Measurements from ENCODE around the gene SARDH. TPM values are rescaled to one million over a fixed set of nuclear protein-coding genes. Genes with fewer than 3 reads are reported as not detected.
"Not testable (repeated sequence)": the region's sequence is repeated elsewhere in the genome, so short reads cannot be mapped to it uniquely, and the experiment has no call there.

Gene SARDH
- total and polyA plus RNA-seq, 4 donors: 0.84 to 3.0 (median 2.0) TPM; not detected in 1

- ATAC-seq (ENCODE audit: low FRiP score): no peak
- 31 to 39% methylated on average over 24 of the region's 24 CpGs for WGBS, 2 donors
- H3K9me3 ChIP-seq (ENCODE audit: control insufficient read depth, low read length): no peaks in the 10 kb centered on the region
- intact Hi-C loops (cut with DNase I): no loop called here
- H3K27ac ChIP-seq (ENCODE audit: low read depth in 1 of 2, low read length in 2 of 2): no peak overlapping the region
- no peak overlapping the region for H3K4me3 ChIP-seq (ENCODE audit: low read length in 2 of 2)
- no peaks in the 10 kb centered on the region for H3K27me3 ChIP-seq (ENCODE audit: control insufficient read depth in 1 of 2, insufficient read depth in 2 of 2, low read length in 1 of 2)
- H3K4me1 ChIP-seq (ENCODE audit: control insufficient read depth in 1 of 2, insufficient read depth in 2 of 2, low read length in 2 of 2): no peaks in the 10 kb centered on the region
- DNase-seq: no peak
- H3K36me3 ChIP-seq (ENCODE audit: control insufficient read depth in 1 of 2, insufficient read depth in 2 of 2, low read length in 1 of 2): no peaks in the 10 kb centered on the region
Observed at GRCh38 chr9:133634081-133634691, 104.0 kb downstream of the SARDH start.

- no peak for ATAC-seq (ENCODE audit: low FRiP score)
- intact Hi-C loops (cut with DNase I): no loop called here
- DNase-seq: no peak
- H3K27me3 ChIP-seq (ENCODE audit: control insufficient read depth in 1 of 2, insufficient read depth in 2 of 2, low read length in 1 of 2): no peaks in the 10 kb centered on the region
- H3K36me3 ChIP-seq (ENCODE audit: control insufficient read depth in 1 of 2, insufficient read depth in 2 of 2, low read length in 1 of 2): no peaks in the 10 kb centered on the region
- no peak overlapping the region for H3K27ac ChIP-seq (ENCODE audit: low read depth in 1 of 2, low read length in 2 of 2)
- H3K9me3 ChIP-seq (ENCODE audit: control insufficient read depth, low read length): no peaks in the 10 kb centered on the region
- H3K4me3 ChIP-seq (ENCODE audit: low read length in 2 of 2): no peak overlapping the region
- 47 to 51% methylated on average over 8 of the region's 8 CpGs for WGBS, 2 donors
- H3K4me1 ChIP-seq (ENCODE audit: control insufficient read depth in 1 of 2, insufficient read depth in 2 of 2, low read length in 2 of 2): no peaks in the 10 kb centered on the region
Observed at GRCh38 chr9:133633681-133634080, 104.5 kb downstream of the SARDH start.

- intact Hi-C loops (cut with DNase I): no loop called here
- H3K4me1 ChIP-seq (ENCODE audit: control insufficient read depth in 1 of 2, insufficient read depth in 2 of 2, low read length in 2 of 2): no peaks in the 10 kb centered on the region
- DNase-seq (no peak), ATAC-seq (ENCODE audit: low FRiP score) (no peak)
- 53 to 58% methylated on average over 27 of the region's 27 CpGs for WGBS, 2 donors
- H3K36me3 ChIP-seq (ENCODE audit: control insufficient read depth in 1 of 2, insufficient read depth in 2 of 2, low read length in 1 of 2): no peaks in the 10 kb centered on the region
- no peaks in the 10 kb centered on the region for H3K9me3 ChIP-seq (ENCODE audit: control insufficient read depth, low read length)
- no peak overlapping the region for H3K4me3 ChIP-seq (ENCODE audit: low read length in 2 of 2)
- H3K27ac ChIP-seq (ENCODE audit: low read depth in 1 of 2, low read length in 2 of 2): no peak overlapping the region
- H3K27me3 ChIP-seq (ENCODE audit: control insufficient read depth in 1 of 2, insufficient read depth in 2 of 2, low read length in 1 of 2): no peaks in the 10 kb centered on the region
Observed at GRCh38 chr9:133632806-133633680, 105.1 kb downstream of the SARDH start.

GRCh38 chr9:133631111-133631510, 107.0 kb downstream of the SARDH start:
- Histone ChIP-seq H3K36me3 (ENCODE audit: control insufficient read depth in 1 of 2, insufficient read depth in 2 of 2, low read length in 1 of 2) (no peaks in the 10 kb centered on the region), H3K4me1 (ENCODE audit: control insufficient read depth in 1 of 2, insufficient read depth in 2 of 2, low read length in 2 of 2) (no peaks in the 10 kb centered on the region), H3K4me3 (ENCODE audit: low read length in 2 of 2) (no peak overlapping the region), H3K27me3 (ENCODE audit: control insufficient read depth in 1 of 2, insufficient read depth in 2 of 2, low read length in 1 of 2) (no peaks in the 10 kb centered on the region), H3K9me3 (ENCODE audit: control insufficient read depth, low read length) (no peaks in the 10 kb centered on the region), H3K27ac (ENCODE audit: low read depth in 1 of 2, low read length in 2 of 2) (no peak overlapping the region)
- intact Hi-C loops (cut with DNase I): no loop called here
- 91 to 92% methylated on average over 12 of the region's 12 CpGs for WGBS, 2 donors
- no peak for DNase-seq
- ATAC-seq (ENCODE audit: low FRiP score): no peak

GRCh38 chr9:133629221-133630110, 108.7 kb downstream of the SARDH start:
- H3K36me3 ChIP-seq (ENCODE audit: control insufficient read depth in 1 of 2, insufficient read depth in 2 of 2, low read length in 1 of 2): no peaks in the 10 kb centered on the region
- H3K27me3 ChIP-seq (ENCODE audit: control insufficient read depth in 1 of 2, insufficient read depth in 2 of 2, low read length in 1 of 2): no peaks in the 10 kb centered on the region
- no peak for DNase-seq
- no peaks in the 10 kb centered on the region for H3K4me1 ChIP-seq (ENCODE audit: control insufficient read depth in 1 of 2, insufficient read depth in 2 of 2, low read length in 2 of 2)
- intact Hi-C loops (cut with DNase I): no loop called here
- ATAC-seq (ENCODE audit: low FRiP score): no peak
- H3K27ac ChIP-seq (ENCODE audit: low read depth in 1 of 2, low read length in 2 of 2): no peak overlapping the region
- WGBS, 2 donors: 87 to 89% methylated on average over 23 of the region's 23 CpGs
- H3K4me3 ChIP-seq (ENCODE audit: low read length in 2 of 2): no peak overlapping the region
- peaks cover 6% of the 10 kb centered on the region for H3K9me3 ChIP-seq (ENCODE audit: control insufficient read depth, low read length)

- Histone ChIP-seq H3K27ac (ENCODE audit: low read depth in 1 of 2, low read length in 2 of 2) (no peak overlapping the region), H3K4me1 (ENCODE audit: control insufficient read depth in 1 of 2, insufficient read depth in 2 of 2, low read length in 2 of 2) (no peaks in the 10 kb centered on the region), H3K4me3 (ENCODE audit: low read length in 2 of 2) (no peak overlapping the region), H3K36me3 (ENCODE audit: control insufficient read depth in 1 of 2, insufficient read depth in 2 of 2, low read length in 1 of 2) (no peaks in the 10 kb centered on the region), H3K9me3 (ENCODE audit: control insufficient read depth, low read length) (peaks cover 6% of the 10 kb centered on the region), H3K27me3 (ENCODE audit: control insufficient read depth in 1 of 2, insufficient read depth in 2 of 2, low read length in 1 of 2) (no peaks in the 10 kb centered on the region)
- intact Hi-C loops (cut with DNase I): no loop called here
- 75 to 76% methylated on average over 8 of the region's 8 CpGs for WGBS, 2 donors
- ATAC-seq (ENCODE audit: low FRiP score): no peak
- no peak for DNase-seq
Observed at GRCh38 chr9:133628766-133629165, 109.4 kb downstream of the SARDH start.

GRCh38 chr9:133627341-133627740, 110.8 kb downstream of the SARDH start:
- H3K4me1 ChIP-seq (ENCODE audit: control insufficient read depth in 1 of 2, insufficient read depth in 2 of 2, low read length in 2 of 2): no peaks in the 10 kb centered on the region
- DNase-seq (no peak), ATAC-seq (ENCODE audit: low FRiP score) (no peak)
- H3K4me3 ChIP-seq (ENCODE audit: low read length in 2 of 2): no peak overlapping the region
- H3K36me3 ChIP-seq (ENCODE audit: control insufficient read depth in 1 of 2, insufficient read depth in 2 of 2, low read length in 1 of 2): no peaks in the 10 kb centered on the region
- no peak overlapping the region for H3K27ac ChIP-seq (ENCODE audit: low read depth in 1 of 2, low read length in 2 of 2)
- no peaks in the 10 kb centered on the region for H3K27me3 ChIP-seq (ENCODE audit: control insufficient read depth in 1 of 2, insufficient read depth in 2 of 2, low read length in 1 of 2)
- 75% methylated on average over 3 of the region's 3 CpGs for WGBS, 2 donors
- peaks cover 6% of the 10 kb centered on the region for H3K9me3 ChIP-seq (ENCODE audit: control insufficient read depth, low read length)
- intact Hi-C loops (cut with DNase I): no loop called here

- H3K36me3 ChIP-seq (ENCODE audit: control insufficient read depth in 1 of 2, insufficient read depth in 2 of 2, low read length in 1 of 2); intact Hi-C loops (cut with DNase I); H3K4me1 ChIP-seq (ENCODE audit: control insufficient read depth in 1 of 2, insufficient read depth in 2 of 2, low read length in 2 of 2); H3K9me3 ChIP-seq (ENCODE audit: control insufficient read depth, low read length); H3K27me3 ChIP-seq (ENCODE audit: control insufficient read depth in 1 of 2, insufficient read depth in 2 of 2, low read length in 1 of 2); ATAC-seq (ENCODE audit: low FRiP score); H3K27ac ChIP-seq (ENCODE audit: low read depth in 1 of 2, low read length in 2 of 2); DNase-seq; H3K4me3 ChIP-seq (ENCODE audit: low read length in 2 of 2): not testable (repeated sequence)
Observed at GRCh38 chr9:133626008-133626407, 112.1 kb downstream of the SARDH start.

Data from aorta (tissue), 5 donors.